K562 (cell line): ENCODE results near the gene LSM6. TPM values are rescaled to one million over a fixed set of nuclear protein-coding genes. Genes with fewer than 3 reads are reported as not detected.

Experiments
- ATF7 ChIP-seq: fragments of 450-650 bp; IDR thresholded peaks from 2 replicates; pipeline ENCODE4 v1.7.1; 2014; ENCODE audit warnings: mild to moderate bottlenecking, moderate library complexity
- BRD4 ChIP-seq: fragments of 200-600 bp; sonication (generic); IDR thresholded peaks from 2 replicates; pipeline ENCODE4 v1.6.1; 2017; ENCODE audit warnings: inconsistent platforms
- CXXC5 ChIP-seq: fragments of 250-450 bp; sonication (Bioruptor Pico); IDR thresholded peaks from 2 replicates; pipeline ENCODE4 v1.8.0; 2022; ENCODE audit warnings: inconsistent platforms, mild to moderate bottlenecking, moderate library complexity
- GABPB1 ChIP-seq: sonication (generic); formaldehyde crosslinking; IDR thresholded peaks from 2 replicates; pipeline ENCODE4 v1.8.0; 2022; ENCODE audit warnings: mild to moderate bottlenecking, missing genetic modification reagents
- GMEB1 ChIP-seq: fragments of 250-450 bp; sonication (Bioruptor Pico); IDR thresholded peaks from 2 replicates; pipeline ENCODE4 v1.4.0; 2020; ENCODE audit warnings: mild to moderate bottlenecking
- HOMEZ ChIP-seq: fragments of 250-450 bp; sonication (Bioruptor Pico); IDR thresholded peaks from 2 replicates; pipeline ENCODE4 v1.4.0; 2020; ENCODE audit warnings: mild to moderate bottlenecking, moderate library complexity
- MYNN ChIP-seq, 2 experiments: sonication (generic); formaldehyde crosslinking in 1 of 2; IDR thresholded peaks; 2 replicates each; pipeline versions ENCODE4 v1.5.0 to v1.6.1; 2016 to 2020; ENCODE audit warnings: antibody characterized with exemption in 1 of 2, missing genetic modification reagents in 1 of 2
- NELFE ChIP-seq: IDR thresholded peaks from 2 replicates; pipeline ENCODE4 v1.6.1; 2011; ENCODE audit warnings: mild to moderate bottlenecking; ENCODE audit not compliant: insufficient read depth, insufficient read length
- PCBP1 ChIP-seq: fragments of 200-400 bp; formaldehyde crosslinking; IDR thresholded peaks from 2 replicates; pipeline ENCODE4 v1.6.1; 2018; ENCODE audit warnings: mild to moderate bottlenecking, low read depth, low read length; ENCODE audit not compliant: poor library complexity, severe bottlenecking
- XRCC4 ChIP-seq: IDR thresholded peaks from one replicate; pipeline ENCODE4 v1.6.1; 2011; ENCODE audit not compliant: insufficient read depth, insufficient read length; ENCODE audit errors: extremely low read depth
- ZBTB11 ChIP-seq, 3 experiments: fragments of 200-800 bp in 1 of 3; fragments of 250-450 bp in 1 of 3; fragments of 450-650 bp in 1 of 3; sonication (Bioruptor Pico) in 1 of 3; sonication (Bioruptor generic) in 1 of 3; formaldehyde crosslinking in 1 of 3; IDR thresholded peaks; 2 replicates each; pipeline versions ENCODE4 v1.6.1 to v1.8.0; 2016 to 2022; ENCODE audit warnings: mild to moderate bottlenecking in 2 of 3, missing genetic modification characterization in 2 of 3, missing compliant biosample characterization in 1 of 3, moderate library complexity in 1 of 3
- ZNF124 ChIP-seq: sonication (generic); formaldehyde crosslinking; IDR thresholded peaks from 2 replicates; pipeline ENCODE4 v1.8.1; 2022; ENCODE audit warnings: missing genetic modification reagents
- ZNF311 ChIP-seq: fragments of 250-450 bp; sonication (Bioruptor Pico); IDR thresholded peaks from 2 replicates; pipeline ENCODE4 v1.4.0; 2020; ENCODE audit warnings: mild to moderate bottlenecking, moderate library complexity
- ZNF408 ChIP-seq: fragments of 250-450 bp; sonication (Bioruptor Pico); IDR thresholded peaks from 2 replicates; pipeline ENCODE4 v1.4.0; 2020; ENCODE audit warnings: low read depth, mild to moderate bottlenecking, moderate library complexity
- ZNF592 ChIP-seq: fragments of 450-650 bp; IDR thresholded peaks from 2 replicates; pipeline ENCODE4 v1.6.1; 2017; ENCODE audit warnings: antibody characterized with exemption, mild to moderate bottlenecking
- polyA plus RNA-seq, 8 experiments: library from polyadenylated mRNA; depleted of rRNA in 4 of 8; stranded (reverse) in 5 of 8; unstranded in 3 of 8; fragments of >200 nt; fragmentation: Nextera tagmentation in 2 of 8; fragmentation: Illumina TruSeq in 1 of 8; extraction: Ambion mirVana in 2 of 8; extraction: Trizol in 1 of 8; gene quantifications; 2 replicates each; pipeline versions ENCODE4 v1.2.1 to v1.2.3, GENCODE V29; 2011 to 2014; ENCODE audit warnings: inconsistent platforms in 1 of 8, missing spikeins in 1 of 8
- total RNA-seq, 7 experiments: library from RNA; depleted of rRNA in 6 of 7; stranded (reverse); fragments of >200 nt in 6 of 7; fragmentation: Illumina TruSeq in 2 of 7; extraction: Trizol in 2 of 7; gene quantifications; 2 replicates each; pipeline versions ENCODE4 v1.2.1 to v1.2.3, GENCODE V29; 2011 to 2021; ENCODE audit warnings: low replicate concordance in 1 of 7

The LSM6 gene
- total and polyA plus RNA-seq, 9 of the 15 experiments (the other 6 are each of a cell fraction or from before 2014, with no cell fraction given): 39.9 to 150 (median 97.4) TPM

- TF ChIP-seq GMEB1 (CRISPR knock-in tag) (no peak), ZNF408 (no peak), GABPB1 (peak; percentile 50; the same call in 1 of the 2 replicates), CXXC5 (CRISPR knock-in tag) (peak; percentile 48; the same call in 1 of the 2 replicates), MYNN (IDR thresholded peaks at IDR 0.05) (no peak), MYNN (CRISPR knock-in tag; IDR thresholded peaks at IDR 0.05) (no peak), NELFE (no peak), ZNF124 (CRISPR knock-in tag) (no peak), BRD4 (no peak), ZNF311 (no peak), XRCC4 (no peak), ZNF592 (no peak), PCBP1 (peak; percentile 80), HOMEZ (CRISPR knock-in tag) (no peak), ZBTB11 (CRISPR knock-in tag; IDR thresholded peaks at IDR 0.05) (no peak), ATF7 (peak; percentile 39; the same call in 1 of the 2 replicates)
Measured at GRCh38 chr4:146175541-146176453, at the start of gene LSM6 (continued).
